Inflammatory macrophage treated with lipopolysaccharide for 1 hour (primary cell): ENCODE measurements around the gene IPO13.
A peak's percentile ranks its signal among the peaks of the same experiment; 100 is the strongest.

ENCODE experiments used
- DNase-seq, 2 donors: peaks; one replicate each; pipeline ENCODE4 v3.0.0-alpha.2; 2020 to 2022

The IPO13 gene, protein sequence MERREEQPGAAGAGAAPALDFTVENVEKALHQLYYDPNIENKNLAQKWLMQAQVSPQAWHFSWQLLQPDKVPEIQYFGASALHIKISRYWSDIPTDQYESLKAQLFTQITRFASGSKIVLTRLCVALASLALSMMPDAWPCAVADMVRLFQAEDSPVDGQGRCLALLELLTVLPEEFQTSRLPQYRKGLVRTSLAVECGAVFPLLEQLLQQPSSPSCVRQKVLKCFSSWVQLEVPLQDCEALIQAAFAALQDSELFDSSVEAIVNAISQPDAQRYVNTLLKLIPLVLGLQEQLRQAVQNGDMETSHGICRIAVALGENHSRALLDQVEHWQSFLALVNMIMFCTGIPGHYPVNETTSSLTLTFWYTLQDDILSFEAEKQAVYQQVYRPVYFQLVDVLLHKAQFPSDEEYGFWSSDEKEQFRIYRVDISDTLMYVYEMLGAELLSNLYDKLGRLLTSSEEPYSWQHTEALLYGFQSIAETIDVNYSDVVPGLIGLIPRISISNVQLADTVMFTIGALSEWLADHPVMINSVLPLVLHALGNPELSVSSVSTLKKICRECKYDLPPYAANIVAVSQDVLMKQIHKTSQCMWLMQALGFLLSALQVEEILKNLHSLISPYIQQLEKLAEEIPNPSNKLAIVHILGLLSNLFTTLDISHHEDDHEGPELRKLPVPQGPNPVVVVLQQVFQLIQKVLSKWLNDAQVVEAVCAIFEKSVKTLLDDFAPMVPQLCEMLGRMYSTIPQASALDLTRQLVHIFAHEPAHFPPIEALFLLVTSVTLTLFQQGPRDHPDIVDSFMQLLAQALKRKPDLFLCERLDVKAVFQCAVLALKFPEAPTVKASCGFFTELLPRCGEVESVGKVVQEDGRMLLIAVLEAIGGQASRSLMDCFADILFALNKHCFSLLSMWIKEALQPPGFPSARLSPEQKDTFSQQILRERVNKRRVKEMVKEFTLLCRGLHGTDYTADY

GRCh38 chr1:43946236-43947060 is at the start of gene IPO13:
Gene IPO13 (plus strand): TSS chr1:43946950. CDS start chr1:43947601, 651 bp downstream.
- peak; percentile 95 to 97 for DNase-seq

- DNase-seq = no peak
Measured at GRCh38 chr1:43898981-43899380, 47.8 kb upstream of the IPO13 start.

DNA sequence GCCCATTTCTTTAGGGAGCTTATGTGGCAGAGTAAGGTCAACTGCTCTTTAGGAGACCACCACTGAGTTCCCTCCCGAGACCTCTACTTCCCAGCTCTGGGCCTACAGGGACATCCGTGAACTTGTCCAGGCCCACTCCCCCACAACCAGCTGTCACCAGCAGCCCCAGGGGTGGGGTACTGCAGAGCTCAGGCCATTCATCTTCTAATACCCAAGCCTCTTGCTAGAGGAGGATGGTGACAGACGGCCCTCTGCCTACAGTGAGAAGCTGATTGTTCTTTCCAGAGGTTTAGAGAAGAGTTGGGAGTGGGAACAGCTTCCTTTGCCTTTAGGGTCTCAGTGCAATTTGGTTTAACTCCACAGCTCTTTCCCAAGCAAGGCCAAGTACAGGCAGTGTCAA is 46.4 kb upstream of the IPO13 start:
- DNase-seq = no peak

DNA sequence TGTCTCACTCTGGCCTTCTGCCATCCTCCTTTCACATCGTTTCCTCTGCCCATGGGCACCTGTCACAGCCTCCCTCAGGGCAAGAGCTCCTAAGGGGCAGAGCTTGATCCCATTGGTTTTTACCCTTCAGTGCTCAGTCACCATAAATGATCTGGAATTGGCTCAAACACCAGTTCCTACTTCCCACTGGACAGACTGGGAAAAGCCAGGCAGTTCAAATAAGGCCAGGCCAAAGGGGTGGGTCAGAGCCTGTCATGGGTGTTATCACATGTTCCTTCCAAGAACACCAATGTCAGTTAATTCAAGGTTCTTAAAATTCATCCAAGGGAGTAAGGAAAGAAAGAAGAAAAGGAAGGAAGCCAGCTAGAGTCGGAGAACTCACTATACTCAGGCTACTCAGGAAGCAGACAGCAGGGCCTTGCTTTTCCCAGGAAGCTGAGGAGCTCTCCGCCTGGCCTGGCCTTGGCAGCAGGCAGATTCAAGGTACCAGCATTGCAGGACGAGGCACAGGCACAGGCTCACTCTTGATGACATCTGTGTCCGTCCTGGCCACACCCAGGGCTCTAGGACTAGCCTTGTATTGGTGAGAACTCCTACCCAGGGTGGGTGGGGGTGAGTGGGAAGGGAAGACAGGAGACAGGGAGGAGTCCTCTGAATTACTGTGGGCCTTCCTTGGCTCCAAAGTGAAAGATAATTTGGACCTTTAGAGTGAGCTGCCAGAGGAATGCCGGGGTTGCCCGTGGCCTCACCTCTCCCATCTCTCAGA is 45.4 kb upstream of the IPO13 start:
- no peak for DNase-seq

DNA sequence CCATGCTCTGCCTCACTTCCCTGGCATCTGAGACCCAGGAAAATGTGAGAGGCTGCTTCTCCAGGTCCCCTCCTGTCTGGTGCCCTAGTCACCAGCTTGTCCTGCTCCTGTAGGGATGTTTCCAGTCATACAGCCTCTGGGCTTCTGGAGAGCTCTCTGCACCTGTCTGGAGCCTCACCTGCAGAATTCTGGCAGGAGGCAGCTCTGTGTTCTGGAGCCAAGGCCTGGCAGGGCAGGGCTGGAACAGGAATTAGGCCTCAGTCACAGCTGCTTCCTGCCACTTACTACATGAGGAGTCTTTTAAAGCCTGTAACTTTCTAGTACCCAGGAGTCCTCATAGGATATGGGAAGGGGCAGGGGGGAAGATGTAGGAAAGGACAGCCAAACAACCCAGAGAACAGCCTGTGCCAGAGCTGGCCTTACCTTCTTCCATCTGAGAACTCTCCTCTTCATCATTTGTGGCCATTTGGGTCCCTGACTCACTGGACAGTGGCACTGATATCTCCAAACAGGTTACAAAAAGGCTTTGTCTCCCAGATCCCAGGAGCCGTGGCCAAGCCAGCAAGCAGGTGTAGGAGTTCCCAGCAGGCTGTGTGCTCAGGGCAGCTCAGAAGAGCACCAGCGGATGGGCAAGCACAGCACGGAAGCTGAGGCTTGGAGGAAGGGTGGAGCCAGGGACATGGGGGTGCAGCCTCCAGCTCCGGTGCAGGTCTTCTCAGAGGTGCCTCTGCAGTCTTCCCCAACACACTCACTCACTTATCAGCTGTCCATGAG is 44.5 kb upstream of the IPO13 start:
- DNase-seq = no peak

GRCh38 chr1:43904660-43905551 is 41.8 kb upstream of the IPO13 start:
- DNase-seq = no peak

GRCh38 chr1:43908226-43908625 is 38.5 kb upstream of the IPO13 start:
- no peak for DNase-seq

DNA sequence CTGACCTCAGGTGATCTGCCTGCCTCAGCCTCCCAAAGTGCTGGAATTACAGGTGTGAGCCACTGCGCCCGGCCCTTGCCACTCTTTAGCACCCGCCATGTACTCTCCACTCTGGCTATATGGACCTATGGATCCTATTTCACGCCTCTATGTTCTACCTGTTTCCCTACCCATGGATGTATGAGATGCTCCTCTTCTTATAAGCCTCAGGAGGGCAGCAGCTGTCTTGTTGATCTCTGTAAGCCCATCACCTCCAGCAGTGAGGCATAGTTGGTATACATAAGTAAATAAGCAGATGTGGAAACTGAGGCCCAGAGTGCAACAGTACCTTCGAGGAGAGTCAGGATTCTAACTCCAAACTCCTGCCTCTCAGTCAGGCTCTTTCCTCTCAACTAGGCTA is 37.9 kb upstream of the IPO13 start:
- no peak for DNase-seq

GRCh38 chr1:43910343-43910742 is 36.4 kb upstream of the IPO13 start:
- DNase-seq = no peak

DNA sequence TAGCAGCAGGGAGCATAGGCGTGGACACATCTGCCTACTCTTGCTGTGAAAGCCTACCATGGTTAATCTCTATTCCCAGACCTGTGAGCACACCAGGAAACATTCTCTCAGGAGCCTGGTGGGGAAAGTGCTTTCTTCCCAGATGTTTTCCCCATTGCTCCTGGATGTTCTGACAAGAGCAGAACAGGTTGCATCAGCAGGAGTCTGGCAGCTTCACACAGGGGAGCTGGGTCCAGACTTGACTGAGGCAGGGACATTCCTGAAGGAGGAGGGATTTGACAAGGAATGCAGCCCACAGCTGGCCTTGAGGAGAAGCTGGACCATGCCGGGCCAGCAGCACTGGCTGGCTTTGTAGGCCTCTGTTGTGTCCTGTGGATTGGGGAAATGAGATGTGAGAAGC is 34.1 kb upstream of the IPO13 start:
- no peak for DNase-seq

DNA sequence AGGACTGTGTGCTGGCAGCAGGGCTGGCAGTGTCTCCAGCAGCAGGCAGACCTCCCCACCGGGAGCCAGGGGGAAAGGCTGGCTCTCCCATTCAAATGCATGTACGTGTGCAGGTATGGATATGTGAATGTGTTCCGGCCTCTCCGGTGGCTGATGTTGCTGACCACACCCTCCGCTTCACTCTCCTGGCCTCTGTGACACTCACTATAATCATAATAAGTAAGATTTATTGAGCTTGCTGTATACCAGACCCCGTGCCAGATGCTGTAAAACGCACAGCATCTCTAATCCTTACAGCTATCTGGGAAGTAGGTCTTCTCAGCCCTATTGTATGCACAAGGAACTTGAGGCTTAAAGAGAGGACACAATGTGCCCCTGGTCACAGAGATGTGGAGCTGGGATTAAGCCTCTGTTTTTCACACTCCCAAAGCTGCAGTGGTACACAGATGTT is 33.7 kb upstream of the IPO13 start:
- DNase-seq = no peak

GRCh38 chr1:43913666-43914360 is 32.9 kb upstream of the IPO13 start:
- DNase-seq = no peak

DNA sequence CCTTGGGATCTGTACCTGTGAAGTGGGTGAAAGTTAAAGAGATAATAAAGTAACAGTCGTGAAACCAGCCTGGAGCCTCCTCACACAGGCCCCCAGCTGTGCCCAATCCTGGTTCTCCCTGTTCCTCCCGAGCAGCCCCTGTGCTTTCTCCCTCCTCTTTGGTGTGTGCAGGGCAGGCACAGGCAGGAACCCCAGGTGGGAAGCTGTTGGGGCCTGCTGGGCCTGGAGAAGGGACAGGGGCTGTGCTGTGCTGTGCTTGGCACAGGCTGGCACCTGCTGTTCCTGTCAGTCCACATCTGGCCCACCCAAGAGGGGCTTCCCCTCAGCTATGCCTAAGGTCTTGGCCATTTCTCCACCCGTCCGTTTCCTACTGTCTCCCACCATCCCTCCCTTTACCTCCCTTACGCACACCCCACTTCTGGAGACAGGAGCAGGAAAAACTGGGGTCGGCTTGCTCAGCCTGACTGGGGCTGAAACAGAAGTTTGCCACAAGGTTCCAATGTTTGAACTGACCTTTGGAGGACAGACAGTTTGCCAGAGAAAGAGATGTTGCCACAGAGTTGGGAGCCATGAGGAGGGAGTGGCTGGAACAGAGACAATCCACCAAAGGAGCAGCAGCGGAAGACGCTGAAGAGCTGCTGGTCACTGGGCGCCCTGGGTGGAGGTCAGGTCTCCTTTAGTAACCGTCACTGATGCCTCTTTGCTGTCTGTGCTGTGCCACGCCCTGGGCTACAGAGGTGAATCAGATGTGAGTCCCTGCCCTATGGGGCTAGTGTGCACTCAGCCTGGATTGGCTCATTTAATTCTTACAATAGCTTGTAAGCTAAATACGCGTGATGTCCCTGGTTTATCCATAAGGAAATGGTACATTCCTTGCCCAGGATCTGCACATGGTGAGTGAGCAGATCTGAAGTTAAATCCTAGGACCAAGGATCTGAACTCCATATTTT is 31.9 kb upstream of the IPO13 start:
- DNase-seq = no peak

DNA sequence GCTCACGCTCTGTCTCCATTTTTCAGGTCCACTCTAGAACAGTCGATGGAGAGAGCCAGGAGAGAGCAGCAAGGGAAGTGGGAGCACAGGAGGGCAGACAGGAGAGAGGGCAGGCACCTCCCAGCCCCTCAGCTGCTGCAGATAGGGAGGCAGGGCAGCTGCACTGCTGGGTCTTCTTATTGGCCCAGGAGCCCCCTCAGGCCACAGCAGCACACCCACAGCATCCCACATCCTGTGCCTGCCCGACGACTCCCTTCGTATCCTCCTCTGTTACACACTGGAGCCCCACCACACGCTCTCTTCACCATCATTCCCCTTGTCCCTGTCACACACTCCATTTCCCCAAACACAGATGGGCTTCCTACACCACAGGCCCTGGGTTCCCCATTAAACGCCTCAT is 26.8 kb upstream of the IPO13 start:
- DNase-seq = no peak

- no peak for DNase-seq
Measured at GRCh38 chr1:43921022-43921421, 25.7 kb upstream of the IPO13 start.

DNA sequence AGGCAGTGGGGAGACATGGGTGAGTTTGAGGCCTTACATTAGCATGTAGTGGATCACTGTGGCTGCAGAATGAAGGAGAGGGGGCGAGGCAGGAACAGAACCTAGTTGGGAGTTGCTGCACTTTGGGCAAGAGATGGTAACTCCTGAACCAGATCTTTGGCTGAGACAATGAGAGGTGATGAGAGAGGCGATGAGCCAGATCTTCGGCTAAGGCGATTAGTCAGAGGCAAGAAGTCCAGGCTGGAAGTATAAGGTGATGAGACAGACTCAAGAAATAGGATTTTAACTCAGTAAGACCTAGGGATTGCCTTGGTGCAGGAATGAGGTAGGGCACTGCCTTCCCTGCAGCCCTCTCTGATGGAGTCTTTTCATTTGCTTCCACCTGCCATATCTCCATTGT is 22.2 kb upstream of the IPO13 start:
- no peak for DNase-seq

DNA sequence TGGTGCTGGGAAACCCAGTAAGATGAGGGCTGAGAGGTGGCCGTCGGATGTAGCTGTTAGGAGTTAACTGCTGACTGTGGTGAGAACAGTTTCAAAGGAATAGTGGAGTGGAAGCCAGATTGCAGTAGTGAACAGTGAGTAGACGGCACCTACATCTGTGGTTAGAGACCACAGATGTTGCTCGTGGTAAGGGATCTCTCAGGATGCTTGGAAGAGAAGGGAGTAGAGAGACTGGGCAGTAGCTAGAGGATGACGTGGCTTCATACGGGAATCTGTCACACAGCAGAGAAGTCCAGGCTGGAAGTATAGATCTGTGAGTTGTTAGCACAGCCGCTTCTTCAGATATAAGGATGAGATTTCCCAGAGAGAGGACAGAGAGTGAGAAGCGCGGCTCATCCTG is 20.9 kb upstream of the IPO13 start:
- no peak for DNase-seq
